ENCODE measurements around the gene NDUFB4.

GRCh38 chr3:120636795-120637401, 40.8 kb downstream of the NDUFB4 start:
- TF ChIP-seq CTCF (conservative IDR thresholded peaks at IDR 0.05 in 1 of 2, IDR thresholded peaks at IDR 0.05 in 1 of 2; ENCODE audit: extremely low read depth in 1 of 2, insufficient read depth in 1 of 2, low read depth in 1 of 2, low read length in 2 of 2) (no peak), EZH2 (IDR thresholded peaks at IDR 0.05; ENCODE audit: borderline replicate concordance, low read length) (no peak)
